ENCODE results near the gene LRRC8E. TPM values are rescaled to one million over a fixed set of nuclear protein-coding genes. Genes with fewer than 3 reads are reported as not detected.
A peak's percentile ranks its signal among the peaks of the same experiment; 100 is the strongest.

LRRC8E gene
- total RNA-seq, 2 donors from 2014 or later, result not detected

GRCh38 chr19:7849631-7849999, 38.7 kb upstream of the LRRC8E start:
- Mint-ChIP-seq H3K36me3 (ENCODE audit: insufficient read depth in 2 of 2) (no peaks in the 10 kb centered on the region), H3K9me3 (no peaks in the 10 kb centered on the region), H3K27me3 (ENCODE audit: low read depth) (no peaks in the 10 kb centered on the region), H3K4me1 (ENCODE audit: low read depth) (peaks cover 9% of the 10 kb centered on the region), H3K27ac (no peak overlapping the region), H3K4me3 (no peak overlapping the region)
- DNase-seq (no peak), ATAC-seq (replicated peaks in 1 of 2) (no peak)

GRCh38 chr19:7850000-7850813, 38.1 kb upstream of the LRRC8E start:
- Mint-ChIP-seq H3K27ac (no peak overlapping the region), H3K4me1 (ENCODE audit: low read depth) (peaks cover 9% of the 10 kb centered on the region), H3K36me3 (ENCODE audit: insufficient read depth in 2 of 2) (no peaks in the 10 kb centered on the region), H3K27me3 (ENCODE audit: low read depth) (no peaks in the 10 kb centered on the region), H3K9me3 (no peaks in the 10 kb centered on the region), H3K4me3 (no peak overlapping the region)
- DNase-seq, result no peak
- ATAC-seq (replicated peaks in 1 of 2), result no peak

GRCh38 chr19:7850945-7851622, 37.2 kb upstream of the LRRC8E start:
- Mint-ChIP-seq H3K27ac (no peak overlapping the region), H3K27me3 (ENCODE audit: low read depth) (no peaks in the 10 kb centered on the region), H3K9me3 (no peaks in the 10 kb centered on the region), H3K4me3 (no peak overlapping the region), H3K4me1 (ENCODE audit: low read depth) (peaks cover 9% of the 10 kb centered on the region), H3K36me3 (ENCODE audit: insufficient read depth in 2 of 2) (no peaks in the 10 kb centered on the region)
- ATAC-seq (replicated peaks in 1 of 2), result no peak
- no peak for DNase-seq

GRCh38 chr19:7851623-7852500, 36.4 kb upstream of the LRRC8E start:
- ATAC-seq (replicated peaks in 1 of 2), result no peak
- H3K36me3 Mint-ChIP-seq (ENCODE audit: insufficient read depth in 2 of 2), result no peaks in the 10 kb centered on the region

GRCh38 chr19:7852851-7853769, 35.2 kb upstream of the LRRC8E start:
- Mint-ChIP-seq H3K27ac (no peak overlapping the region), H3K4me1 (ENCODE audit: low read depth) (peaks cover 9% of the 10 kb centered on the region), H3K4me3 (no peak overlapping the region), H3K27me3 (ENCODE audit: low read depth) (no peaks in the 10 kb centered on the region), H3K9me3 (no peaks in the 10 kb centered on the region), H3K36me3 (ENCODE audit: insufficient read depth in 2 of 2) (no peaks in the 10 kb centered on the region)
- DNase-seq (peak; percentile 78 to 82), ATAC-seq (replicated peaks in 1 of 2) (peak; percentile 85)

More at GRCh38 chr19:7851623-7852500, 36.4 kb upstream of the LRRC8E start:
- H3K4me1 Mint-ChIP-seq (ENCODE audit: low read depth), result peaks cover 9% of the 10 kb centered on the region
- no peak overlapping the region for H3K27ac Mint-ChIP-seq
- H3K4me3 Mint-ChIP-seq, result no peak overlapping the region
- no peaks in the 10 kb centered on the region for H3K27me3 Mint-ChIP-seq (ENCODE audit: low read depth)
- no peaks in the 10 kb centered on the region for H3K9me3 Mint-ChIP-seq
- DNase-seq, result no peak

GRCh38 chr19:7853770-7854128, 34.6 kb upstream of the LRRC8E start:
- H3K4me1 Mint-ChIP-seq (ENCODE audit: low read depth), result peaks cover 9% of the 10 kb centered on the region
- no peaks in the 10 kb centered on the region for H3K36me3 Mint-ChIP-seq (ENCODE audit: insufficient read depth in 2 of 2)
- ATAC-seq (replicated peaks in 1 of 2), result peak; percentile 4 to 10
- no peaks in the 10 kb centered on the region for H3K27me3 Mint-ChIP-seq (ENCODE audit: low read depth)
- H3K9me3 Mint-ChIP-seq, result no peaks in the 10 kb centered on the region
- no peak for DNase-seq
- no peak overlapping the region for H3K4me3 Mint-ChIP-seq
- no peak overlapping the region for H3K27ac Mint-ChIP-seq

GRCh38 chr19:7855426-7856108, 32.7 kb upstream of the LRRC8E start:
- H3K27ac Mint-ChIP-seq, result no peak overlapping the region

GRCh38 chr19:7856109-7856591, 32.2 kb upstream of the LRRC8E start:
- Mint-ChIP-seq H3K9me3 (no peaks in the 10 kb centered on the region), H3K27me3 (ENCODE audit: low read depth) (no peaks in the 10 kb centered on the region), H3K27ac (no peak overlapping the region), H3K4me1 (ENCODE audit: low read depth) (peaks cover 9% of the 10 kb centered on the region), H3K4me3 (no peak overlapping the region), H3K36me3 (ENCODE audit: insufficient read depth in 2 of 2) (no peaks in the 10 kb centered on the region)
- no peak for DNase-seq
- no peak for ATAC-seq (replicated peaks in 1 of 2)

More at GRCh38 chr19:7855426-7856108, 32.7 kb upstream of the LRRC8E start:
- Mint-ChIP-seq H3K9me3 (no peaks in the 10 kb centered on the region), H3K27me3 (ENCODE audit: low read depth) (no peaks in the 10 kb centered on the region), H3K4me3 (no peak overlapping the region), H3K36me3 (ENCODE audit: insufficient read depth in 2 of 2) (no peaks in the 10 kb centered on the region), H3K4me1 (ENCODE audit: low read depth) (peaks cover 9% of the 10 kb centered on the region)
- DNase-seq (no peak), ATAC-seq (replicated peaks in 1 of 2) (no peak)

GRCh38 chr19:7856679-7857663, 31.3 kb upstream of the LRRC8E start:
- Mint-ChIP-seq H3K4me3 (no peak overlapping the region), H3K4me1 (ENCODE audit: low read depth) (peaks cover 9% of the 10 kb centered on the region), H3K9me3 (no peaks in the 10 kb centered on the region), H3K27me3 (ENCODE audit: low read depth) (no peaks in the 10 kb centered on the region), H3K27ac (no peak overlapping the region), H3K36me3 (ENCODE audit: insufficient read depth in 2 of 2) (no peaks in the 10 kb centered on the region)
- DNase-seq (no peak), ATAC-seq (replicated peaks in 1 of 2) (no peak)

- Mint-ChIP-seq H3K4me3 (no peak overlapping the region), H3K4me1 (ENCODE audit: low read depth) (peaks cover 9% of the 10 kb centered on the region), H3K27me3 (ENCODE audit: low read depth) (no peaks in the 10 kb centered on the region), H3K36me3 (ENCODE audit: insufficient read depth in 2 of 2) (no peaks in the 10 kb centered on the region), H3K9me3 (no peaks in the 10 kb centered on the region), H3K27ac (no peak overlapping the region)
- ATAC-seq (replicated peaks in 1 of 2), result no peak
- no peak for DNase-seq
Observed at GRCh38 chr19:7857727-7858108, 30.6 kb upstream of the LRRC8E start.

- DNase-seq (no peak), ATAC-seq (replicated peaks in 1 of 2) (no peak)
- H3K27me3 Mint-ChIP-seq (ENCODE audit: low read depth), result no peaks in the 10 kb centered on the region
- H3K4me3 Mint-ChIP-seq, result peak overlapping the region in 1 of 2 donors; percentile 40
- H3K4me1 Mint-ChIP-seq (ENCODE audit: low read depth), result peaks cover 4% of the 10 kb centered on the region
- no peak overlapping the region for H3K27ac Mint-ChIP-seq
- no peaks in the 10 kb centered on the region for H3K36me3 Mint-ChIP-seq (ENCODE audit: insufficient read depth in 2 of 2)
- H3K9me3 Mint-ChIP-seq, result no peaks in the 10 kb centered on the region
Observed at GRCh38 chr19:7858109-7858770, 30.1 kb upstream of the LRRC8E start.

Data from activated T-cell treated with anti-CD3 and anti-CD28 coated beads, Interleukin-2, amount 50 U/mL, for 72 hours (primary cell).